Liver (tissue), 9 donors: ENCODE measurements around the gene SLC18A2. TPM values are rescaled to one million over a fixed set of nuclear protein-coding genes. Genes with fewer than 3 reads are reported as not detected.
"Not testable (repeated sequence)": the region's sequence is repeated elsewhere in the genome, so short reads cannot be mapped to it uniquely, and the experiment has no call there.

ENCODE experiments used
- DNase-seq: peaks from one replicate; pipeline ENCODE4 v3.0.0-alpha.2; 2017; ENCODE audit warnings: low spot score
- H3K27ac ChIP-seq, 2 donors: one replicate each; pipeline ENCODE4 v1.7.0; 2013; ENCODE audit warnings: inconsistent platforms in 2 of 2, low read length in 2 of 2, control low read depth in 1 of 2, low read depth in 1 of 2, mild to moderate bottlenecking in 1 of 2
- H3K27me3 ChIP-seq, 4 donors: one replicate each; pipeline versions ENCODE4 v1.6.1 to v1.7.0; 2013; ENCODE audit warnings: low read length in 3 of 4, inconsistent platforms in 1 of 4, mild to moderate bottlenecking in 1 of 4, moderate library complexity in 1 of 4; ENCODE audit not compliant: control insufficient read depth in 4 of 4, insufficient read depth in 4 of 4
- H3K36me3 ChIP-seq, 4 donors: one replicate each; pipeline versions ENCODE4 v1.6.1 to v1.7.0; 2013; ENCODE audit warnings: low read length in 3 of 4, mild to moderate bottlenecking in 3 of 4, low read depth in 1 of 4, moderate library complexity in 1 of 4; ENCODE audit not compliant: control insufficient read depth in 4 of 4, insufficient read depth in 3 of 4
- H3K4me1 ChIP-seq, 4 donors: one replicate each; pipeline versions ENCODE4 v1.6.1 to v1.7.0; 2013; ENCODE audit warnings: low read length in 3 of 4, mild to moderate bottlenecking in 3 of 4, moderate library complexity in 1 of 4; ENCODE audit not compliant: control insufficient read depth in 4 of 4, insufficient read depth in 4 of 4
- H3K4me3 ChIP-seq, 3 donors: one replicate each; pipeline versions ENCODE4 v1.6.1 to v1.7.0; 2013; ENCODE audit warnings: low read length in 3 of 3, control low read depth in 1 of 3, low read depth in 1 of 3, mild to moderate bottlenecking in 1 of 3
- H3K9ac ChIP-seq, 2 donors: one replicate each; pipeline ENCODE4 v1.7.0; 2013; ENCODE audit warnings: low read length in 2 of 2, mild to moderate bottlenecking in 2 of 2, moderate library complexity in 2 of 2, control low read depth in 1 of 2, low read depth in 1 of 2
- H3K9me3 ChIP-seq, 4 donors: one replicate each; pipeline versions ENCODE4 v1.6.1 to v1.7.0; 2013; ENCODE audit warnings: low read length in 3 of 4; ENCODE audit not compliant: control insufficient read depth in 4 of 4
- CTCF ChIP-seq: fragments of 150-350 bp; IDR thresholded peaks from 2 replicates; pipeline ENCODE4 v1.5.1; 2017; ENCODE audit warnings: improper control_type of control experiment, low read depth, low read length; ENCODE audit not compliant: missing input control
- FOXA2 ChIP-seq: IDR thresholded peaks from 2 replicates; pipeline ENCODE4 v1.6.1; 2016; ENCODE audit warnings: antibody characterized with exemption
- GABPA ChIP-seq, 2 donors: IDR thresholded peaks in 1 of 2; conservative IDR thresholded peaks in 1 of 2; 2 replicates each; pipeline ENCODE4 v1.6.1; 2016; ENCODE audit warnings: antibody characterized with exemption in 2 of 2, mild to moderate bottlenecking in 1 of 2, moderate library complexity in 1 of 2
- HNF4A ChIP-seq, 2 donors: conservative IDR thresholded peaks; 2 replicates each; pipeline ENCODE4 v1.6.1; 2016; ENCODE audit warnings: antibody characterized with exemption in 2 of 2, mild to moderate bottlenecking in 2 of 2
- HNF4G ChIP-seq: IDR thresholded peaks from 2 replicates; pipeline ENCODE4 v1.6.1; 2016; ENCODE audit warnings: antibody characterized with exemption
- JUND ChIP-seq, 2 donors: IDR thresholded peaks; 2 replicates each; pipeline ENCODE4 v1.6.1; 2016; ENCODE audit warnings: antibody characterized with exemption in 2 of 2
- MAX ChIP-seq: IDR thresholded peaks from 2 replicates; pipeline ENCODE4 v1.6.1; 2016; ENCODE audit warnings: antibody characterized with exemption
- NR2F2 ChIP-seq: IDR thresholded peaks from 2 replicates; pipeline ENCODE4 v1.6.1; 2016; ENCODE audit warnings: antibody characterized with exemption
- RAD21 ChIP-seq, 2 donors: IDR thresholded peaks; 2 replicates each; pipeline ENCODE4 v1.6.1; 2016; ENCODE audit warnings: antibody characterized with exemption in 2 of 2, mild to moderate bottlenecking in 2 of 2
- REST ChIP-seq: IDR thresholded peaks from 2 replicates; pipeline ENCODE4 v1.6.1; 2016; ENCODE audit warnings: antibody characterized with exemption, mild to moderate bottlenecking
- RXRA ChIP-seq, 2 donors: IDR thresholded peaks; 2 replicates each; pipeline ENCODE4 v1.6.1; 2017 to 2018; ENCODE audit warnings: antibody characterized with exemption in 2 of 2, mild to moderate bottlenecking in 1 of 2
- SP1 ChIP-seq: IDR thresholded peaks from 2 replicates; pipeline ENCODE4 v1.6.1; 2018; ENCODE audit warnings: antibody characterized with exemption, mild to moderate bottlenecking
- TAF1 ChIP-seq: conservative IDR thresholded peaks from 2 replicates; pipeline ENCODE4 v1.6.1; 2016; ENCODE audit warnings: antibody characterized with exemption, mild to moderate bottlenecking
- ZBTB33 ChIP-seq: IDR thresholded peaks from 2 replicates; pipeline ENCODE4 v1.6.1; 2016; ENCODE audit warnings: antibody characterized with exemption
- WGBS: extraction: QIAGEN DNeasy Blood & Tissue Kit; methylation state at CpG from one replicate; pipeline ENCODE4 v1.1.7; 2013; 5-methylcytosine and 5-hydroxymethylcytosine counted together
- polyA plus RNA-seq, 2 donors: library from polyadenylated mRNA; stranded (reverse) in 1 of 2; unstranded in 1 of 2; fragments of 200-250 nt in 1 of 2; fragments of >200 nt in 1 of 2; fragmentation: Nextera tagmentation in 1 of 2; extraction: Ambion mirVana in 1 of 2; gene quantifications; one replicate each; pipeline versions ENCODE4 v1.2.1 to v1.2.3, GENCODE V29; 2013 to 2015
- total RNA-seq, 2 donors: library from RNA; depleted of rRNA; stranded (reverse); fragments of >200 nt; gene quantifications; one replicate each; pipeline ENCODE4 v1.2.3, GENCODE V29; 2014
- donor health status: healthy.
- donor health status: healthy.
- donor health status: healthy.
- donor health status: healthy.
- donor health status: healthy.

SLC18A2 gene
- total and polyA plus RNA-seq, 4 donors = 0.92 to 3.7 (median 1.4) TPM

GRCh38 chr10:117277675-117278074 is 36.8 kb downstream of the SLC18A2 start:
- Histone ChIP-seq H3K9ac (no peak overlapping the region), H3K4me3 (no peak overlapping the region), H3K27ac (no peak overlapping the region), H3K27me3 (no peaks in the 10 kb centered on the region), H3K9me3 (no peaks in the 10 kb centered on the region), H3K4me1 (no peaks in the 10 kb centered on the region), H3K36me3 (no peaks in the 10 kb centered on the region)
- no peak for TF ChIP-seq FOXA2
- WGBS = 93% methylated on average over 2 of the region's 2 CpGs
- no peak for DNase-seq

GRCh38 chr10:117284716-117285494 is 44.0 kb downstream of the SLC18A2 start:
- no peak for DNase-seq
- WGBS = 93% methylated on average over 12 of the region's 12 CpGs
- no peaks in the 10 kb centered on the region for H3K4me1 ChIP-seq
- H3K9me3 ChIP-seq = no peaks in the 10 kb centered on the region
- no peak for TF ChIP-seq REST
- no peak for TF ChIP-seq HNF4G
- no peak for TF ChIP-seq RXRA (IDR thresholded peaks at IDR 0.05)
- no peak overlapping the region for H3K9ac ChIP-seq
- H3K4me3 ChIP-seq = no peak overlapping the region
- peaks cover 2 to 37% (median 29%) of the 10 kb centered on the region in 4 donors for H3K36me3 ChIP-seq
- no peak overlapping the region for H3K27ac ChIP-seq
- no peaks in the 10 kb centered on the region for H3K27me3 ChIP-seq

GRCh38 chr10:117290872-117291271 is 50.0 kb downstream of the SLC18A2 start:
- H3K9ac ChIP-seq, DNase-seq, H3K27me3 ChIP-seq, H3K27ac ChIP-seq, H3K4me3 ChIP-seq, H3K9me3 ChIP-seq, H3K4me1 ChIP-seq: not testable (repeated sequence)
- WGBS = 96% methylated on average over 10 of the region's 10 CpGs
- peaks cover 2 to 17% (median 15%) of the 10 kb centered on the region in 4 donors for H3K36me3 ChIP-seq

GRCh38 chr10:117294039-117294645 is 53.2 kb downstream of the SLC18A2 start:
- H3K4me3 ChIP-seq = no peak overlapping the region
- H3K4me1 ChIP-seq = peaks cover 0 to 1% (median 0%) of the 10 kb centered on the region in 4 donors
- no peak overlapping the region for H3K27ac ChIP-seq
- H3K9me3 ChIP-seq = no peaks in the 10 kb centered on the region
- H3K36me3 ChIP-seq = peaks cover 0 to 13% (median 6%) of the 10 kb centered on the region in 4 donors
- H3K27me3 ChIP-seq = no peaks in the 10 kb centered on the region
- DNase-seq = no peak
- WGBS = 99% methylated on average over 1 of the region's 1 CpG
- H3K9ac ChIP-seq = no peak overlapping the region
- TF ChIP-seq CTCF (no peak), RXRA (IDR thresholded peaks at IDR 0.05) (no peak), MAX (no peak), SP1 (no peak), JUND (IDR thresholded peaks at IDR 0.05) (no peak), RAD21 (IDR thresholded peaks at IDR 0.05) (no peak), NR2F2 (no peak), ZBTB33 (no peak), TAF1 (no peak), HNF4A (conservative IDR thresholded peaks at IDR 0.05) (no peak), GABPA (IDR thresholded peaks at IDR 0.05 in 1 of 2, conservative IDR thresholded peaks at IDR 0.05 in 1 of 2) (no peak)
